HG02678 (cell line): ENCODE measurements around the gene NEDD4.
"Not testable (repeated sequence)": the region's sequence is repeated elsewhere in the genome, so short reads cannot be mapped to it uniquely, and the experiment has no call there.

Experiments
- ATAC-seq: cut with Tn5 transposase; IDR thresholded peaks from one replicate; pipeline ENCODE4 v1.9.1; 2021; ENCODE audit warnings: mild to moderate bottlenecking, moderate library complexity; ENCODE audit not compliant: unreplicated experiment

NEDD4 gene

DNA sequence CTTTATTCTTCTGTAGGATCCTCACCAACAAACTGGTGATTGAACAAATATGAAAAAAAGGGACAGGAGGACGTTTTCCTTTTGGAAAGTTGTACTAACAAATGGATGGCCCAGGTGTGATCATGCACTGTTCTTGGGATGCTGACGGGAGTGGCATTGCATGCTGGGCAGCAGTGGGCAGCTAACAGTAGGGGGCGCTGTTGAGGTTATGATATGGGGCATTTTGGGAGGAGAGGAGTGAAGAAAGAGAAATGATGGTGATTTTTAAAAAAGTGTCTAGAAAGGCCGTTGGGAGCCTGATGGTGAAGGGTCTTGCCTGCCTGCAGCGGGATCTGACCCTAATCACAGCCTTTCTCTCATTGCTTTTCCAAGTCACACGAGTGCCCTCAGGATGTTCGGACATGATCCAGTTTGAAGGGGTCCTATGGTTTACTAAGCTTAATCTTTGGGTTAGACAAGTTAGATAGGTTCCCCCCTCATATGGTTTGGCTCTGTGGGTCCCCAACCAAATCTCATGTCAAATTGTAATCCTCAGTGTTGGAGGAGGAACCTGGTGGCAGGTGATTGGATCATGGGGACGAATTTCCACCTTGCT is 204.2 kb downstream of the NEDD4 start:
- ATAC-seq: no peak

DNA sequence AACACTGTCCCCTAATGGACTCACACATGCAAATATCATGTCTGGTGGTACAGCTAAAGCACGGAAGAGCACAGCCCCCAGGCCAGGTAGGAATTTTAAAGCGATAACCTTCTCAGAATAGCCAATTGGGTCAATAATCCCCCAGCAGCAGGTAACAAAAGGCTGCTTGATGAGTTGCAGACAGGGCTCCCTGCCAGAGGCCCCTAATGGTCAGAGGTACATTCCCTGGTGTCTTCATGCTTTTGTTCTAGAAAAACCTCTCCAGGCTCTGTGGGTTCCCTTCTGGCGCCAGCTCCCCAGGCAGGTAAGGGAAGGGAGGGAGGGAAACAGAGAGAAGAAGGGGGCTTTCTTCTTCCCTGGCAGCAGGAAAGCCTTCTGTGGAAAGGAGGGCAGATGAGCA is 207.1 kb downstream of the NEDD4 start:
- ATAC-seq: no peak

DNA sequence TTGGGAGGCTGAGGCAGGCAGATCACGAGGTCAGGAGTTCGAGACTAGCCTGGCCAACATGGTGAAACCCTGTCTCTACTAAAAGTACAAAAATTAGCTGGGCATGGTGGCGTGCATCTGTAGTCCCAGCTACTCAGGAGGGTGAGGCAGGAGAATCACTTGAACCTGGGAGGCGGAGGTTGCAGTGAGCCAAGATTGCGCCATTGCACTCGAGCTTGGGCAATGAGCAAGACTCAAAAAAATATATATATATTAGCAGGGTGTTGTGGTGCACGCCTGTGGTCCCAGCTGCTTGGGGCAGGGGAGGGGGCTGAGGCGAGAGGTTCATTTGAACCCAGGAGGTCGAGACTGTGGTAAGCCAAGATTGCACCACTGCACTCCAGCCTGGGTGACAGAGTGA is 207.8 kb downstream of the NEDD4 start:
- ATAC-seq: not testable (repeated sequence)

DNA sequence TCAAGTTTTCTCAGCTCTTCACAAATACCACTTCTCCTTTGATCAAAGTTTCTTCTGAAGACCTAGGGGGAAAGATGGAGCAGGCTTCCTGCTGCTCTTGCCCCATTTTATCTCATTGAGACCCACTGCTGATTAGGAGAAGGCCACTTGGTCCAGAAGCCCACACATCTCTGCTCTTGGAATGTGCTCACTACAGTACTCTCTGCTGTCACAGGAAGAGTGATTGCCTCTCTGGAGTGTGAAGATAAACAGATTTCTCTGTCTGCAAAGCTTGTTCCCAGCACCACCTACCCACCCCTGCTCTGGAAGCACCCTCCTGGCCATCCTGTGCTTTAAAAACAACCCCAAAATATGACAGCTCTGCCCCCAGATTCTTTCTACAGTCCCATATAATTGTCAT is 209.1 kb downstream of the NEDD4 start:
- ATAC-seq: no peak

DNA sequence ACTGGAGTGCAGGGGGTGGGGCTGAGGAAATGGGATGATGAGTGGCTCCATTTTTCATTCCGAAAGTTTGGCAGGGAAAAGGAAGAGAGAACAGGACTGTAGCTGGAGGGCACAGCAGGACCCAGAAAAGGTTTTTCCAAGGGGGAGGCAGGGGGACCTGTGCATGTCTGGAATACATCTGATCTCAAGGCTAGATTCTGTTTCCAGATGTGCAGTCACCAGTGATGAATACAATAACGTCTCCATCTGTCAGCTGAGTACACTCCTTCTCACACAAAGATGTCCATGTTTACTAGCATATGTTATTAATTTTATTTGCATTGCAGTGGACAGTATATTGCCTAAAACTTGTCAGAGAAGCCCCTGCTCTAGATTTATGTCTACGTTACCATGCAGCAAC is 210.5 kb downstream of the NEDD4 start:
- ATAC-seq: no peak

DNA sequence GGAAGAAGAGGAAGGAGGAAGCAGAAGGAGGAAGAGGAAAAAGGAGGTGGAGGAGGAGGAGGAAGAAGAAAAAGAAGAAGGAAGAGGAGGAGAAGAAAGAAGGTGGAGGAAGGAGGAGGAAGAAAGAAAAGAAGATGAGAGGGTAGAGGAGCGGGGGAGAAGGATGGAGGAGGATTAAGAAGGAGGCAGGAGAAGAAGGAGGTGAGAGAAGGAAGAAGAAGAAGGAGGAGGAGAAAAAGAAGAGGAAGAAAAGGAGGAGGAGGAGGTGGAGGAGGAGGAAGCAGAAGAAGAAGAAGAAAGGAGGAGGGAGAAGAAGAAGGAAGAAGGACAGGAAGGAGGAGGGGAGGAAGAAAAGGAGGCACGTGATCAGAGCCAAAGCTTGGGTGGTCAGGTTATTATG is 213.1 kb downstream of the NEDD4 start:
- no peak for ATAC-seq

DNA sequence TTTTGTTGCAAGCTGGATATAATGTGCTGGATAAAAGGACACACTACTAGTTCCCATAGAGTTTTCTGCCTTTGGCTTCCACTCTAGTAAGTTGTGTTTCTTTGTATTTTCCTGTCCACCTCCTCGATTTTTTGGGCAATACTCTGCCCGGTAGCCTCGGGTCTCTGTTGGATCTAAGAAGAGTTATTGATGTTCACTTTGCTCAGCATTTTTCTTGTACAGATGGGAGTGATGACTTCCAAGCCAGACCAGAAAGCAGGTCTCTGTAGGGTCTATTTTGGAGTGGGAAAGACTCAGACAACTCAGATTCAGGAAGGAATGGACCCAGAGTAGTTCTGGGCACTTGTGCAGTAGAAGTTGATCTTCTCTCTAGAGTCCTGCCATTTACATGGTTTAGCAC is 214.5 kb downstream of the NEDD4 start:
- ATAC-seq: no peak
